HG02759 (cell line): ENCODE results near the gene RPS2.
A peak's percentile ranks its signal among the peaks of the same experiment; 100 is the strongest.
"Not testable (repeated sequence)": the region's sequence is repeated elsewhere in the genome, so short reads cannot be mapped to it uniquely, and the experiment has no call there.

Source experiments
- ATAC-seq: cut with Tn5 transposase; IDR thresholded peaks from one replicate; pipeline ENCODE4 v1.9.1; 2021; ENCODE audit warnings: mild to moderate bottlenecking, moderate library complexity; ENCODE audit not compliant: unreplicated experiment

The RPS2 gene

DNA sequence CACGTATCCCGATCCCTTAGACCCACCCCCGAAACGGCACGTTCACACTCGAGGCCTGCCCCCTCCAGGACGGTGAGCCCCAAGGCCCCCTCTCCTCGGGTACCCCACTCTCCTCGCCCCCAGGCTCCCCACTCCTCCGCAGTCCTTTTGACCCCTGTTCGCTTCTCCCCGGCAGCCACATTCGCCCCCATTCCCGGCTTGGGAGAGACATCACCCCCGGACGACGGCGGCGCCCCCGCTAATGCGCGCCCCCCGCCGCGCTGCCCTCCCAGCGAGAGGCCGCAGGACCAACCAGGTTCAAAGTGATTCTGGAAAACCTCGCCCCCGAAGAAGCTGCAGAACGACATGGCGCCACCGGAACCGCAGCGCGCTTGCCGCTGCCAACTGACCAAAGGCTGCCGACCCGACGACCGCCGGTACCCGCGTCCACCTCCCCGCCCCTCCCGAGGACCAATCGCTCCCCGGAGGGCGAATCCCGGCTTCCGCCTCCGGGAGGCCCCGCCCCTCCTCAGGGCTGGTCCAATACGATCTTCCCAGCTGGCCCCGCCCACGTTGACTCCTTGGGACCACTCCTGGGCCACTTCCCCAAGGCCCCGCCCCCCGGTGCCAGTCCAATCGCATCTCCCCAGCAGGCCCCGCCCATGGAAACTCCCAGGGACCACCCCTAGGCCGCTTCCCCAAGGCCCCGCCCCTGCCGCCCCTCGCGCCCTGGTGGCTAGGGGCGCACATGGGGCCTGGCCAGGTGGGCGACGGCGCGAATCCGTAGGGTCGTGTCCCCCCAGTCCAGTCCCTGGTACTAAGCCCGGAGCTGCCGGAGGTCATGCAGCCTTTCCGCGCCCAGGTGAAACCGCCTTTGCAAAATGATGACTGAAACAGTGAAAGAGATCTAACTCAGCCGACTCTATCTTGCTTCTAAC lies 21.6 kb downstream of the RPS2 start, which contains the start of gene MSRB1:
Gene MSRB1, minus strand, starts transcription at position 390 of the 917 bp plus-strand sequence. Its CDS starts 43 bp downstream, at position 347.
- ATAC-seq: peak; percentile 92

DNA sequence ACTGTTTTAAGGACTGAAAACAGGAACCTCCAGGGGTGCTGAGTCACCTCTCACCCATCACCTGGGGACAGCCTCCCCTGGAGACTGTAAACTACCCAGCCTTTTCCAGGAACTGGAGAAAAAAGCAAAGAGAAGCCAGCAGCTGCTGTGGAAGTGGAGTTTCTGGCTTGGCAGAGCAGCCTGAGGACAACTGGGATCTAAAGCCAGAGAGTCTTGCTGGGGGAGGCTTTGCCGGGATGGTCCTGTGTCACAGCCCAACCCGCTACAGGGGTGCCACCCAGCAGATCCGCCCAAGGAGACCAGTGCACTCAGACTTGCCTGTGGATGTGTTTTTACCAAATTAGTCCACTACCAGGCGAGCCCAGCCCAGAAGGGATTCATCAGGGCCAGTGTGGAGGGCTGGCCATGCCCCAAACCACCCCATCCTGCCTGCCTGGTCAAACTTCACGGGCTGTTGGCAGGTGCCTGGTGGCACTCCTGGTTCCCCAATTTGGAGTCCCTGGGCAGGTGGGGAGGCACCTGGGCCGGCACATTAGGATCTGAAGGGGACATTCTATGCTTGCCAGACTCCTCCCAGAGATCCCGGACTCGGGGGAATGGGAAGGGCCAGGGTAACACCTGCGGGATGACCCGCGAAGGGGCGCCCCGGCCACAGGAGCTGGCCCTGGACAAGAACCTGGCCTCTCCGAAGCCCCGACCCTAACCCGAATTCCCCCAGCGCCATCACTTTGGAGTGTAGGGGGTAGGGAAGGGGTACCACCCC lies 22.4 kb downstream of the RPS2 start:
- ATAC-seq: no peak

DNA sequence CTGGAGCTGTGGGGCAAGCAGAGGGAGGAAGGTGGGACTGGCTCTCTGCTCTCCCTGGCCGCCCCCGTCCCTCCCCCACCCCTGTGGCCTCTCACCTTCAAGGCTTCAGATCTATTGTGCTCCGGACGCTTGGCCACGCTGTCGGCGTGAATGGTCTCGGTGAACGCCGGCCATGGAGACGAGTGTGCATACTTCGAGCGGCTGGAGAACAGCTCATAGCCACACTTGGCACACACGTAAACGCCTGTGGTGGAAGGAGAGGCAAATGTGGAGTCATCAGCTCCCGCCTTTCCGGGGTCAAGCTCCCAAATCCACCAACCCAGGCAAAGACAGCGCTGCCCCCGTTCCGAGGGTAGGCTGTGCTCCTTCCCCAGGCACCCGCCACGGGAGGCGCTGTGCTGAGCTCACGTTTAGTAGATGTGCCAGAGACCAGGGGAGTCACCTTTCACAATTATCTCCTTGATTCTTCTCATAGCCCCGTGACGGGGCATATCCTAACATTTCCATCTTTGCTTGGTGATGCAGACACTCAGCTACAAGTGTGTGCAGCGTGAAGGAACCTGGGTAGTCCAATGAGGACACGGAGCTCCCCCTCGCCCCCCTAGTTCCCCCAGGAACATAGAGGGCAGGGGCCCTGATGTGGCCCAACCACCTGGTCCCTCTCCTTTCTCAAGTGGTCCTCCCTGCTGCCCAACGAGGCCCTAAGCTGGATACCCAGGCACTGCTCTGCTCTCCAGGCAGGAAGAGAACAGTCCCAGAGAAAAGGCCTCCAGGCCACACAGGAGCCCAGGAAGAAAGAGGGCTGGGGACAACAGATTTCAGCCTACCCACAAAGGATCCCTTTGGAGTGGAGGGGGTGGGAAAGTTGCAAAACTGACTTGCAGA lies 23.2 kb downstream of the RPS2 start:
- ATAC-seq: no peak

DNA sequence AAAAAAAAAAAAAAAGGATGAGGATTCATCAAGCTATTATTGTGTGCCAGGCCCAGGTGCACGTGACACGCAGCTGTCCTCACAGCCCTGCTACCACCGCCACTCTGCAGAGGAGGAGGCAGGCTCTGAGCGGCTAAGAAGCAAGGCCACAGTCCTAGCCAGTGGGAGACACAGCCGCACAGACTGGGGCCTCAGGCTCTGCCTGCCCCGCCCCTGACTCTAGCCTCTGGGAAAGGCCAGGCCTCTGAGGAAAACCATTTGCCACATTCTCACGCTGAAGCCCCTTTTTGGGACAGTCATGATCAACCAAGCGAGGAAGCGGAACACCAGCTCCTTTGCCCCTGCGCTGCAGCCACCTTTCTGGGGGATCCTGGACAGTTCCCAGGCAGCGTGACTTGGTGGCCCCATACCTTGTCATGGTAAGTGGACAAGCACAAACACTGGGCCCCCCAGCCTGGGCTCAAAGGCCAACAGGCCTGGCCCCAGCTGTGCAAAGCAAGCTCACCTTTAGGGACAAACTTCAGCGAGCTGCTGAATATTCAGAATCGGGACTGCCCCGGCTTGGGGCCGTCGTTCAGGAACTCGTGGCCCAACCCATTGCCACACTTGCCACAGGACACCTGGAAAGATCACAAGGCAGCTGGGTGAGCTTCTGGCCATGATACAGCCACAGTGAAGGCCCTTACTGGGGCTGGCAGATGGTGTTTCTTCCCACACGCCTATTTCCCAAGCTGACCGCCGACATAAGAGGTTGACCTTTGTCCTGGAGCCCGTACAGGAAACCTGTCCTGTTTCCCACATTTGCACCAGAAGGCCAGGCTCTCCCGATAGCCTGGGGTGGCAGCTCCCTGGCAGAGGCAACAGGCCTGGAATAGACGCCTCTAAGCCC lies 24.1 kb downstream of the RPS2 start:
- ATAC-seq: no peak

DNA sequence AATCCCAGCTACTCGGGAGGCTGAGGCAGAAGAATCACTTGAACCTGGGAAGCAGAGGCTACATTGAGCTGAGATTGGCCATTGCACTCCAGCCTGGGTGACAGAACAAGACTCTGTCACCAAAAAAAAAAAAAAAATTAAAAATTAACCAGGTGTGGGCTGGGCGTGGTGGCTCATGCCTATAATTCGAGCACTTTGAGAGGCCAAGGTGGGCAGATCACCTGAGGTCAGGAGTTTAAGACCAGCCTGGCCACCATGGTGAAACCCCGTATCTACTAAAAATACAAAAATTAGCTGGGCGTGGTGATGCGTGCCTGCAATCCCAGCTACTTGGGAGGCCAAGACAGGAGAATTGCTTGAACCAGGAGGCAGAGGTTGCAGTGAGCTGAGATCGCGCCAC lies 24.8 kb downstream of the RPS2 start:
- ATAC-seq: not testable (repeated sequence)

DNA sequence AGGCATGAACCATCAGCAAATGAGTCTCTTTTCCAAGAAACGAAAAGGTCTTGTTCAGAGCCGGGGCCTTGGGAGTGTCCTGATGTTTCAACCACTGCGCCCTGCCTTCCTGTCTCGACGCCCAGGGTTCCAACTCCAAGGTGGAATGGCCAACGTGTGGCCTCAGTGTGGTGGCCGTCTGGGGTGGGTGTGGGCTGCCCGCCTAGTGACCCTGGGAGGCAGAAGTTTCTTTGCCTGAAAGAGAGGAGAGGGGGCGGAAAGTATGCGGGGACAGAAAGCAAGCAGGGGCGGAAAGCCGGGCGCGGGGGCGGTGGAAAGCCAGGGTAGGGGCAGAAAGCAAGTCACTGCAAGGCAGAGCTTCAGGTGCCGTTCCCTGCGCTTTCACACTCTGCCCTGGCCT lies 25.7 kb downstream of the RPS2 start:
- ATAC-seq: no peak

DNA sequence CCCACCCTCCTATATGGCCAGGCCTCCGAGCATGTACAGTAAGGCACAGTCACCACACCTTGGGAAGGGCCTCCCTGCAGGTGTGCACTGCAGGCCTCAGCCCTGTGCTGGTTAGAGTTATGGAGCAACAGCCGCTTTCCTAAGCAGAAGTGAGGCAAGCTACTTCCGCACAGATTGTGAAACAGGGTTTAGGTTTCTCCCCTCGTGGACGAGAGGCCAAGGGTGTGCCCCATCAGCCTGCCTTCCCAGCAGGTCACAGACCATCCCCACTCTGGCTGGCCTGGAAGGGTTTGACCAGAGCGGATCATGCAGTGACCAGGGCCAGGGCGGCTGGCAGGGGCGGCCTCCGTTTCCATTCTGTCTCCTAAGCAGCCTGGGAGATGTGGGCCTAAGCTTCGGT lies 26.3 kb downstream of the RPS2 start:
- ATAC-seq: no peak

DNA sequence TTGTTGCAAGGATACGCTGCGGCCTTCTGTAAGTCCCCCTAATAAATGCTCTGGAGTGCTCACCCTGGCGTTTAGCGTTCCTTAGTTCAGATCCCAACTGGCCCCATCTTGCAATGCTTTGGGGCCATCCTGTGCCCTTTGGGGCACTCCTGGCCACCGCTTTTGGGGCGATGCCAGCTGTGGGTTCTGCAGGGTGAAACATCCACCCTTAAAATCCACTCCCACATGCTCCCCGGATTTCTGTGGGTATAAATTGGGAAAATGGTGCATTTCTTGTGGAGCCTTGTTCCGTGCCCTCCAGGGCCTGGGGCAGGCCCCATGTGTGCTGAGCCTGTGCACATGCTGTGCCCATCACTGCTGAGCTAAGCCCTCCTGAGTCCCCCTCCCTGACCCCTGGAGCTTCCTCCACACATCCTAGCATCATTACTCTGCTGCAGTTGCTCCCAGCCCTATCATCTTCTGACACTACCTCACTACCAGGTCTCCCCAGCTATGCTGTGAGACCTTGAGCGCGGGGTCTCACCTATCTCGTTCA lies 27.6 kb downstream of the RPS2 start:
- ATAC-seq: no peak

DNA sequence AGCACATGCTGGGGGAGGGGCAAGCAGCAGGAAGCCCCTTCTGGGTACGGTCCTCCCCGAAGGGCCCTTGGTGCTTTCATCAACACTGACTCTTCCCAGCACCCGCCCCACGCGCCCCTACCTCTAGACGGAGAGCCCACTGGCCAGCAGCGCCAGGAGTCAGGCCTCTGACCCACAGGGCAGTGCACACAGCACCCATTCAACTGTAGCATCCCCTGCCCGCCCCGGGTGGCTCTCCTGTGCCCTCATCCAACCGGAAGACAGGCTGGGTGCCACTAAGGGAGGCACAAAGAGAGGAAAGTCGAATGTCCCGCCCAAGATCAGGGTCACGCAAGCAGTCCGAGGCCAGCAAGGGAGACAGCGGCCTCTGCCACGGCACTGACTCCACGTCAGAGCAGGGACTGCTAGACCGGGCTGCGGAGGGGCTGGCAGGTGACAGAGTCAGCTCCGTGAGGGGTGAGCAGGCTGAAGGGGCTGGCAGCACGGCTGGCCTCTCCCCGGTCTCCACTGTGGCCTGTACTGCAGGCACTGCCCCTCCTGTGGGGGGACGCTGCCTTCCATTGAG lies 31.4 kb downstream of the RPS2 start:
- no peak for ATAC-seq

DNA sequence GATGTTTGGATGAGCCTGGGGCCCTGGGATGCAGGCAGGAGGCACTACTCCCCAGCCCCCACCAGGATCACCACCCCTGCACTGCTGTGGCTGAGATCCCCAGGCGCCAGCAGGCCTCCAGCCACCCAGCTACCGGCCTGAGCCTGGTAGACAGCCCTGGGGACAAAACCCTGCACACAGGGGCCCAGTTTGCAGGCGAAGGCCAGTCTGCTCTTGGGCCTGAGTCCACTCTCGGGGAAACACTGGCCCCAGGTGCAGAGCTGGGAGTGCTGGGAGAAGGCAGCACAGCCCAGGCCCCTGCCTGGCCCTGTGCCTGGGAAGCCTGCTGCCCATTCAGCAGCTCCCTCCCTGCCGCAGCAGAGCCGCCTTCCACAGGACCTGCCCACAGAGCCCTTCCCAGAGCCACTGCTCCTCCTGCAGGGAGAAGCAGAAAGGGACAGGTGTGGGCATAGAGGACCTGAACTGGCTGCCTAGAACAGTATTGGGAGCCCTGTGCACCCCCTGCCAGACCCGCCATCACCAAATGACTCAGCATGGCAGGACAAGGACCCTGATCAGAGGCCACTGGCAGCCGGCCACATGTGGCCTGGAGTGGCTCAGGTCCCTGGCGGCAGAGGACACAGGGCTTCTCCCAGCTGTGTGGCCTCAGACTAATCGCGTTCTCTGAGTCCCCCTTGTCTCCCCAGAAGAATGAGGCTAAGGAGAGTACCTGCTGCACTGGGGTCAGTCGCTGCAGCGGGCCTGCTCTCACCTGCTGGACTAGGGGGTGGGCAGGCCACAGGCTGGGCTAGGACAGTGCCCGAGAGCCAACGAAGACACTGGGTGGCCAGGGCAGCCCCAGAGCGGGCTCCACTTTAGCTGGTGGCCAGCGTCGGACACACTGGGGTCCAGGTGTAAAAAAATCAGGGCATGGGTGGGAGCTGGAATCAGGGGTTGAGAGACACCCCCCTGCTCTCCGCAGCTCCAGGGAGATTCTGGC lies 32.3 kb downstream of the RPS2 start:
- no peak for ATAC-seq

DNA sequence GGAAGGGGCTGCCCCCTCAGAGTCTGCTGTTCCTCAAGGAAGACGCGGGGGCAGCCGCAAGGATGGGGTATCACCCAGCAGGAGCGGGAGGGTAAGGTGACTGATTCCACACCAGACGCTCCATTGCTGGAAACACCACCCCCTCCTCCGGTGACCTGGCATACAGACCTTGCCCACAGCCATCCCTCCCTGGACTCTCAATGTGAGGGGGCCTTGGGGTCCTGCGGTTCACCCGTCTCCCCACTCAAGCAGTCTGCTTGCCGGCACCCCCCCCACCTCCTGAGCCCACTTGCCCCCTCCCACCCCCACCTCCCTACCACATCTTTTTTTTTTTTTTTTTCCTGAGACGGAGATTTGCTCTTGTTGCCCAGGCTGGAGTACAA lies 34.3 kb downstream of the RPS2 start:
- no peak for ATAC-seq

DNA sequence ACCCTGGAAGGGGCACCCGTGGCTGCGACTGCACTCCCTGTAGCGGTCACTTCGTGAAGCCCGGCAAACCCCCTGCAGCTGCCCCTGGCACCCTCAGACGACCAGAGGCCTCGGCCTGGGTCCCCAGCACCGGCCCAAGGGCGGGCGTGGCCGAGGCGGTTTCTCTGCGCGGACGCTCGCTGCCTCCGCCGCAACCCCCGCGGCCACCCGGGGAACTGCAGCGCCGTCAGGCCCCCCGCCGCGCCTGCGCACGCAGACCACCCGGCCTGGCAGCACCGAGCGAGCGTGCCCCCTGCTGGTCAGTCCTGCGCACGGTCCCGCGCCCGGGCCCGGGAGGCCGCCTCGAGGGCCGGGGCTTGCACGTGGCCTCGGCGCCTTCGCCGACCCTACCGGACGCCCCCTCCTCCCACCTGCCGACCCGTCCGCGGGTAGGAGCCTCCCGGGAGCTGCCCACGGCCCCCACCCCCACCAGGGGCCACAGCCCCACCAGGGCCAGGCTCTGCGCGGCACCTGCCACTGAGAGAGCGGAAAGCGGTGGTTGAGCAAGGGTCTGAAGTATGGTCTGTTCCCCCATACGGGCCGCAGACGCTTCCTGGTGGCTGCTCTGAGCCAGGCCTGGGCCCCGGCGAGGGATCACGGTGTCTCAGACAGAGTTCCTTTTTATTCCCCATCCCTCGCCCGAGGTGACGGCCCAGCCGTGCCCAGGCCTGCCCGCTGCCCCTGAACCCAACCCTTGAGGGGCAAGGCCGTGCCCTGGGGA lies 34.9 kb downstream of the RPS2 start:
- peak; percentile 93 for ATAC-seq

DNA sequence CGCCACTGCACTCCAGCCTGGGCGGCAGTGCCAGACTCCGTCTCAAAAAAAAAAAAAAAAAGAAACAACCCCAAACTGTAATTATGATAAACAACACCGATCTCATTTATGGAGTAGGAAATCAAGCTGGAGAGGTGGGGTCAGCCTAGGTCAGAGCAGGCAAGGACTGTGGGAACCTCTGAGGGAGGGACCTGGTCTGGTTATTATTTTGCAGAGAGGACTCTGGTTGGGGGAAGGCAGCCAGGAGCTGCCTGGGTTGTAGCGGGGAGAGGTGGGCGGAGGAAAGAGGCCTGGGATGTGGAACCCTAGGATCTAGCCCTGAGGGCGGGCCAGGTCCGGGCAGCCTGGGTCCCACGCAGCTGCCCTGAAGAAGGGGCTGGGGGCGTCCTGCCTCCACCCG lies 35.5 kb downstream of the RPS2 start:
- peak; percentile 10 for ATAC-seq

DNA sequence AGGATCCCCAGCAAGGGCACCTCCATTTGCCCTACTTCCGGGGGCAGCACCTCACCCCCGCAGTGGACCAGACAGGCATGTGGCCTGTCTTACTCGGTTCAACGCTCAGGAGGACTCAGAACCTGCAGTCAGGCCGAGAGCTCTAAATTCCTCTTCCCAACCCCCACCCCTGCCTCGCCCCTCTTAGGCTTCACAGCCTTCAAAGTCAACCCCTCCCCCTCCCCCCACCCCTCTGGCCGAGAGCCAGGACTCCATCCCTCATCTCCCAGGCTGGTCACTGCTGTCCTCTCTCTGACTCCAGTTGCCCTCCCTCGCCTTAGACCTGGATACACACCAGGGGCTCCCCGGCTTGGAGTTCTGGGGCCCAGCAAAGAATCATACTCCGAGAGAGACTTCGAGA lies 38.4 kb downstream of the RPS2 start:
- no peak for ATAC-seq

DNA sequence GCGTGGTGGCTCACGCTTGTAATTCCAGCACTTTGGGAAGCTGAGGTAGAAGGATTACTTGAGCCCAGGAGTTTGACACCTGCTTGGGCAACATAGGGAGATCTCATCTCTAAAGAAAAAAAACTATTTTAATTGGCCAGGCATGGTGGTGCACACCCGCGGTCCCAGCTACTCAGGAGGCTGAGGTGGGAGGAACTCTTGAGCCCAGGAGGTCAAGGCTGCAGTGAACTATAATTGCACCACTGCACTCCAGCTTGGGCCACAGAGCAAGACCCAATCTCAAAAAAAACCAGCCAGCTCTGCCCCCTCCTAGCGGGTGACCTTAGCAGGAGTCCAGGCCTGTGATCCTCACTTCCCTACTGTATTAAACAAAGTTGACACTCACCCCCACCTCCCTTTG lies 40.5 kb downstream of the RPS2 start:
- no peak for ATAC-seq

DNA sequence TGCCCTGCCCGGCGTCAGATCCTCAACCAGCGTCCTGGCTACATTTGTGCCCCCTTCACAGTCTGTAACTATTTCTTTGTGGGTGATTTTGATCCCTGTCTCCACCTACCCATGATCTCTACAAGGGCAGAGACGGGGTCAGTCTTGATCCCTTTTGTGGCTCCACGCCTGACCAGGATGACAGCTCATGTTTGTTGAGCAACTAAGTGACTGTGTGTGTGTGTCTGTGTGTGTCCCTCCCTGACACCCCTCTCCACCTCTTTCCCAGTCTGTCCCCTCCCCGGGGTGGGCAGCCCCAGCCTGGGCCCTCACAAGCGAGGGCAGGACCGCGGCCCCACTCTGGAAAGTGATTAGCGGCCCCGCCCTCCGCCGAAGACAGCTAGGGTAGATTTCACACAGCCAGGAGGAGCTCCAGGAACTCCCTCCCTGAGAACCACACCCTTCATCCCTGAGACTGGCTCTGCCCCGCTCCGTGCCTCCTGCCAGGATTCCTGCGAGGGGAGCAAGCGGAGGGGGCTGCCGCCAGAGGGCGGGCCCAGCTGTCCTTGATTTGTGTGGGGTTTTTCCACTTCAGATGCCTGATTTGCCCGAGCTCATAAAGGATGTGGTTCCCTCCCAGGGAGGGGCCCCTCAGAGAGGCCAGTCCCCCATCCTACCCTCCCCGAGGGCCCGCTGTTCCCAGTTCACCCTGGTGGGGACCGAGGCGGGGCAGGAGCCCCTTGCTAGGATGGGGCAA lies 41.2 kb downstream of the RPS2 start:
- no peak for ATAC-seq

DNA sequence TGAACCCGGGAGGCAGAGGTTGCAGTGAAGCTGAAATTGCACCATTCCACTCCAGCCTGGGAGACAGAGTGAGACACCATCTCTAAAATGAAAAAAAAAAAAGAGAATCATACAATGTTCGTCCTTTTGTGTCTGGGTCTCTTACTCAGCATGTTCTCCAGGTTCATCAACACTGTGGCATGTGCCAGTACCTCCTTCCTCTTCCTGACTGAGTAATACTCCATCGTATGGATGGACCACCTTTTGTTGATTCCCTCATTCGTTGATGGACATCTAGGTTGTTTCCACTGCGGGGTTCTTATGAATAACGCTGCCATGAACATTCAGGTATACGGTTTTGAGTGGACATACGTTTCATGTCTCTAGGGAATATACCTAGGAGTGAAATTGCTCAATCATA lies 42.3 kb downstream of the RPS2 start:
- ATAC-seq: no peak
